ENCODE measurements around the gene LTBP1.

- TF ChIP-seq POLR2A (IDR thresholded peaks at IDR 0.05) (no peak), EP300 (IDR thresholded peaks at IDR 0.05) (no peak)
- TF ChIP-seq, protein P1, sequence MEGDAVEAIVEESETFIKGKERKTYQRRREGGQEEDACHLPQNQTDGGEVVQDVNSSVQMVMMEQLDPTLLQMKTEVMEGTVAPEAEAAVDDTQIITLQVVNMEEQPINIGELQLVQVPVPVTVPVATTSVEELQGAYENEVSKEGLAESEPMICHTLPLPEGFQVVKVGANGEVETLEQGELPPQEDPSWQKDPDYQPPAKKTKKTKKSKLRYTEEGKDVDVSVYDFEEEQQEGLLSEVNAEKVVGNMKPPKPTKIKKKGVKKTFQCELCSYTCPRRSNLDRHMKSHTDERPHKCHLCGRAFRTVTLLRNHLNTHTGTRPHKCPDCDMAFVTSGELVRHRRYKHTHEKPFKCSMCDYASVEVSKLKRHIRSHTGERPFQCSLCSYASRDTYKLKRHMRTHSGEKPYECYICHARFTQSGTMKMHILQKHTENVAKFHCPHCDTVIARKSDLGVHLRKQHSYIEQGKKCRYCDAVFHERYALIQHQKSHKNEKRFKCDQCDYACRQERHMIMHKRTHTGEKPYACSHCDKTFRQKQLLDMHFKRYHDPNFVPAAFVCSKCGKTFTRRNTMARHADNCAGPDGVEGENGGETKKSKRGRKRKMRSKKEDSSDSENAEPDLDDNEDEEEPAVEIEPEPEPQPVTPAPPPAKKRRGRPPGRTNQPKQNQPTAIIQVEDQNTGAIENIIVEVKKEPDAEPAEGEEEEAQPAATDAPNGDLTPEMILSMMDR (IDR thresholded peaks at IDR 0.05), result no peak
These were observed 444.9 kb downstream of the LTBP1 start for GRCh38 chr2:33391529-33392255.

Measured in ovary (tissue), 3 donors.